CD4-positive, alpha-beta T cell treated with Interleukin-6 for 4 hours (primary cell): ENCODE measurements around the gene EXOC4.
"Not testable (repeated sequence)": the region's sequence is repeated elsewhere in the genome, so short reads cannot be mapped to it uniquely, and the experiment has no call there.

Experiments
- DNase-seq: peaks from one replicate; pipeline ENCODE4 v3.0.0-alpha.2; 2020; ENCODE audit warnings: mixed read lengths

EXOC4 gene

DNA sequence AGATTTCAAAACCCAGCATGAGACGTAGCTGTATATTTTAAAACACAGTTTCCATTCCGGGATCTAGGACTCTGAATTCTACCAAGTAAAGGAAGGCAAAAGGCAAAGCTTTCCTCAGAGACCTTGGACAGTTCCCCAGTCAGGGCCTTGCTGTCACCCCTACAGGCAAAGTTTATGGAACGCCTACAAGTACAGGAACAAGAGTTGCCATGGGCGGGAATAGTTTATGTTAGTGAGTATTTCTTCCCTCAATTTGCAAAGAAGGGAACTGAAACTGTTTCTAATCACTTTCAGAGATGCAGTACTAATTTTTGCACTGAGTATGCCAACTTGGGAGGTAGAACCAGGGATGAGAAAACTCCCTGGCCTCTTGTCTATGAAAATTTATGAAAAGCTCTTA, 806.1 kb downstream of the EXOC4 start:
- DNase-seq, result no peak

- no peak for DNase-seq
Observed at GRCh38 chr7:134059921-134060320, 807.0 kb downstream of the EXOC4 start.

GRCh38 chr7:134060874-134061273, 808.0 kb downstream of the EXOC4 start:
- DNase-seq, result no peak

DNA sequence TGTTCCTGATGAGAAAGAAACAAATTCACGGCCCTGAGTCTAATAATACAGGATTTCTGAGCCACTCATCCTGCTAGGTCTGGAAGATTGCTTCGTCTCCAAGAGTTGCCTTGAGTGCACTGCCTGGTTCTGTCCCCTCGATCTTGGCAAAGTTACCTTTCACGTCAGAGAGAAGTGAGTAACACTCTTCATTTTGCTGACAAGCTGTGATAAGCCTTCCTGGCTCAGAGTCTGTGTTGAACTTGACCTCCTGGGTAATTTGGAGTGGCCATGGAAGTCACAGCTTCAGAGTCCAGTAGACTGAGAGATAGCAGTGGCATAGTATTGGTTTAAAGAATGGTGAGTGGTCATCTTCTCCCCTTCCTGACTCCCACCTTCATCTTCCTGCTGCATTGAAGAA, 809.6 kb downstream of the EXOC4 start:
- no peak for DNase-seq

DNA sequence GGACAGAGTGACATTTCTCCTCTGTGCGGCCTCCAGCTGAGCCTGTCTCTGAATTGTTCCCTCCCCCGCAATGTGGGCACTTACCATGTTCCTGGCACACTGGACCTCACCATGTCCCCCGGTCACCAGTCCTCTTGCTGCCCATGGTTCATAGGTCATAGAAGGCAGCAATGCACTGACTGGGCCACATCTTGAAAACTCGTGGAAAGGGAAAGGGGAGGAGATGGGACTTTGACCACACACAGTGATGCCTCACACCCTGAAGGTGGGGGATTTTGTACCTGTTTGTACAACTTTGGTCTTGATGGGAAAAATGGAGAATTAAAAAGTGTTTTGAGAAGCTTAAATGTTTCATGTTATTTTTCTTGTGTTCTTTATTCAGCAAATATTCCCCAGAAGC, 812.5 kb downstream of the EXOC4 start:
- DNase-seq, result no peak

GRCh38 chr7:134067164-134067563, 814.3 kb downstream of the EXOC4 start:
- DNase-seq, result no peak

- DNase-seq, result no peak
Observed at GRCh38 chr7:134068670-134069069, 815.8 kb downstream of the EXOC4 start.

DNA sequence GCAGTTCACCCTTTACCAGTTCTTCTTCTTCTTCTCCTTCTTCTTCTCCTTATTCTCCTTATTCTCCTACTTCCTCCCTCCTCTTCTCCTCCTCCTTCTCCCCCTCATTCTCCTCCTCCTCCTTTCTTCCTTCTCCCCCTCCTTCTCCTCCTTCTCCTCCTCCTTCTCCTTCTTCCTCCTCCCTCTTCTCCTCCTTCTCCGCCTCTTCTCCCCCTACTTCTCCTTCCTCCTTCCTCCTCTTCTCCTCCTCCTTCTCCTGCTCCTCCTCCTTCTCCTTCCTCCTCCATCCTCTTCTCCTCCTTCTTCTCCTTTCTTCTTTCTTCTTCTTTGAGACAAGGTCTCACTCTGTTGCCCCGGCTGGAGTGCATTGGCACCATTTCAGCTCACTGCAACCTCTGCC, 816.3 kb downstream of the EXOC4 start:
- DNase-seq, result no peak

DNA sequence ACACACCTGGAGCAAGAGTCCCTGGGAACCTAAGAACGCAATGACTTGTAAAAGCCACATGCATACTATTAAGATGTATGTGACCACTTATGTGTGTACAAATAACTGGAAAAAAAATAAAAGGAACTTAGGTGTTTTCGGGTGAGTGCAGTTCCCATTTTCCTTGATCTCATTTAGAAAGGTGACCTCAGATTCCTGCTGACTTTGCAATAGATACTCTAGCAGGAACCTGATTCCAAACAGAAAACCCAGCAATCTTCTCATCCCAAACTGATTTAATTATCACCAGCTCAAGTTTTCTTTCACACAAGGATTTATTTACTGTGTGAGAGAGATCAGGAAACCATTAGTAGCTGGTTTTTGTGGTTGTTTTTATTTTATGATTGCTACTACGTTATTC, 817.8 kb downstream of the EXOC4 start:
- no peak for DNase-seq

DNA sequence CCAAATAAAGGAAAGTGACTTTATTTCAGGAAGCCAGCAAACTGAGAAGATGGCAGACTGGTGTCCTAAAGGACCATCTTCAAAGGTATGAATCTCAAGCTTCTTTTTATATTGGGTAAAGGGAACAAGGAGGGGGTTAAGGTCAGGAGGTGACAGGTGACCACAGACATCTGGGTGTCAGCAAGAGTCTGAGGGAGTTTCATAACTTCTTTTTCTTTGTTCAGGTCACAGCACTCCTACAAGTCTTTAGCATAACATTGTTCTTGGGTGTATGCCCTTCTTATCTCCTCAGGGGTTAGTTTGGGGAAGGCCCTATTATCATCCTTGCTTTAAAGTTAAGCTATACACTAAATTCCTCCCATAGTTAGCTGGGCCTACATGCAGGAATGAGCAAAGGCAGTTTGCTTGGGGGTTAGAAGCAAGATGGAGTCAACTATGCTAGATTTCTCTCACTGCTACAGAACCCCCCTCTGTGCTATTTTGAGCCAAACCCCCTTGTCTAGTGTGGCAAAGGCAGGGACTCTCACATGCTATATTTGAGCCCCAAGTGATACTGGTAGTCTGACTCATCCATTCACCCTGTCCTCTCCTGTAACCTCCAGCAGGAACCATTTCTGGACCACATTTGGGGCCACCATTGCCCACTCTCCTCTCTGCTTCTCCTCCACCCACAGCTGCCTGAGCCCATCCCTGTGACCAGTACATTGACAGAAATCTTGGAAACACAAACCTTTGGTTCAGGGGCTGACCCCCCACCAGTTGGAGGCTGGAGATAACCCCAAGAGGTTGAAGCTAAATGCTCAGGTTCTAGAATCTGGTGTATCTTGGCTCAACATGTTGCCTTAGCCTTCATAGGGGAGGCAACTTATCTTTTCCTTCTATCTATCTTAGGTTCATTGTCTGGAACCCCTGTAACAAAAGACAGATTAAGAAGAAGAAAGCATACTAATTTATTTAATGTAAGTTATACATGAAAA, 818.8 kb downstream of the EXOC4 start:
- no peak for DNase-seq

- no peak for DNase-seq
Observed at GRCh38 chr7:134073276-134073675, 820.4 kb downstream of the EXOC4 start.

GRCh38 chr7:134075799-134076198, 822.9 kb downstream of the EXOC4 start:
- no peak for DNase-seq

- not testable (repeated sequence) for DNase-seq
Observed at GRCh38 chr7:134077560-134077959, 824.7 kb downstream of the EXOC4 start.

DNA sequence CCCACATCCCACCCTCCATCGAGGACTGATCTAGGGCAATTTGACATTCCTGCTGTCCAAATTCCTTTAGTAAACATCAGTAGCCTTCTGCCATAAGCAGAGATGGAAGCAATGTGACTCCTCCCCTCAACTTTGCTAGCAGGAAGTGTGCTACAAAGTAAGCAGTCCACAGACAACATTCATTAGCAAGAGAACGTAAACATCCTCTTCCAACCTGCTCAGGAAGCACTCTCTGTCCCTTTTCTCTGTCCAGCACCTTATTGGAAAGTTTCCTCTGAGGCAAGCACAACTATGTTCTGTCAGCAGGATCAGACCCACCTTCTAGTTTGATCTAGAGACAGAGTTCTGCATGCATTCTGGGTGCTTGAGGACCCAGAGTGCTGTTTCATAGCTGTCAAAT, 826.1 kb downstream of the EXOC4 start:
- no peak for DNase-seq

GRCh38 chr7:134081695-134082094, 828.8 kb downstream of the EXOC4 start:
- DNase-seq, result no peak

- no peak for DNase-seq
Observed at GRCh38 chr7:134083766-134084487, 831.0 kb downstream of the EXOC4 start.

DNA sequence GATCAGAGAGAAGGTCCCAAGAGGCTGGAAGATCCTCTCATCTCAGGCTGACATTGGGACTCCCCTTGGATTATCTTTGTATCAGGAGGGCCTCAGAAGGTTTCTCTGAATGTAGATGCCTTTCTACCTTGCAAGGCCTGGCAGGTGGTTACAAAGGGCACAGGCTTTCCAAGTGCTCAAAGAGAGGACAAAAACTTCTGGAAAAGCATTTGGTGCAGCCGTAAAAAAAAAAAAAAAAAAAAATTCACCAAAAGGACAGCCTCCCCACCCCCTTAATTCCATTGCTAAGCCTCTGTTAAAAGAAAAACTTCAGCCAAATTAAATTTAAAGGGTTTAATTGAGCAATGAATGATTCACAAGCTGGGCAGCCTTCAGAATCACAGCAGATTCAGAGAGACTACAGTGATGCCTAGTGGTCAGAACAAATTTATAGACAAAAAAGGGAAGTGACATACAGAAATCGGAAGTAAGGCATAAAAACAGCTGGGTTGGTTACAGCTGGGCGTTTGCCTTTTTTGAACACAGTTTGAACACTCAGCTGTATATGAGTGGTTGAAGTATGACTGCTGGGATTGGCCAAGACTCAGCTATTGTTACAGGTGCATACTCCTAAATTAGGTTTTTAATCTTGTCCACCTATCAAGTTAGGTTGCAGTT, 831.7 kb downstream of the EXOC4 start:
- DNase-seq, result no peak

- DNase-seq, result no peak
Observed at GRCh38 chr7:134085311-134085710, 832.4 kb downstream of the EXOC4 start.

- no peak for DNase-seq
Observed at GRCh38 chr7:134086998-134087735, 834.3 kb downstream of the EXOC4 start.

GRCh38 chr7:134088199-134088598, 835.3 kb downstream of the EXOC4 start:
- no peak for DNase-seq

- DNase-seq, result no peak
Observed at GRCh38 chr7:134089446-134089845, 836.6 kb downstream of the EXOC4 start.

DNA sequence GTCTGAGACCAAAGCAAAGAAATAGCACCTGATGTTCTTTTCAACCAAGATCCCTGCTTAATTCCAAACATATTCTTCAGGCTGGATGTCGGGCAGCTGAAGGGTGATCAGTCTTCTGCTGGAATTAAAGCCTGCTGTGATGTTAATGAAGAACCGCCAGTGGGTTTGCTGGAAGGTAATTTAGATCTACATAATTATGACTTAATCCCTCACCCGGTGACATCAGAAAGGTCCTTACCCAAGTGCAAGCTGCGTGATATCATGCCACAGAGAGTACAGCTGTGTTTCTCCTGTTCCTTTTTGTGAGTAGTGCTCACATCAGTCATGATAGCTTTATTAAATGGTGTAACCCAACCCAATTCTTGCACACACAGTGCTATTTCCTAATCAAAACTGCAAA, 845.2 kb downstream of the EXOC4 start:
- DNase-seq, result no peak

DNA sequence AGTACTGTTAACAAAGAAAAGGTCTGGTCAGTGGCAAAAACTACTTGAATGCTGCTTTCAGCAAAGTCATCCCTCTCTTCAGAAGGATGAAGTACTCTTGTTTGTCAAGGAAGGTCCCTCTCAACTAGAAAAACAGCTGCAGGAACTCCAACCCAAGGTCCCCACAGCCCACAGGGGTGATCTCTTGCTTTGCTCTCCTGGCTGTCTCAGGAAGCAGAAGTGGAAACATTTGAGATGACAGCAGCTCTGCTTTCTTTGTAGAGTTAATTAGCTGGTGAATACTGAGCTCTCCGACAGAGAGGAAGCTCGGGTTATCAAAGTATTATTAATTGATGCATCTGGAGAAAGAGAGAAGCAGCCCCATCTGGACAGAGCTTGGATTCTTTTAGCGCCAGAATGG, 848.8 kb downstream of the EXOC4 start:
- no peak for DNase-seq
